Skeletal muscle satellite cell (primary cell): ENCODE data around the gene AKT1.

ENCODE experiments used
- H3K27me3 ChIP-seq: 2 replicates; pipeline ENCODE4 v1.7.0; 2013; ENCODE audit warnings: low read length; ENCODE audit not compliant: control insufficient read depth, insufficient read depth
- H3K36me3 ChIP-seq: 2 replicates; pipeline ENCODE4 v1.7.0; 2013; ENCODE audit warnings: mild to moderate bottlenecking, control low read depth, low read length; ENCODE audit not compliant: insufficient read depth
- H3K4me1 ChIP-seq: 2 replicates; pipeline ENCODE4 v1.7.0; 2013; ENCODE audit warnings: low read length; ENCODE audit not compliant: control insufficient read depth, insufficient read depth
- H3K4me2 ChIP-seq: 2 replicates; pipeline ENCODE4 v1.7.0; 2013; ENCODE audit warnings: mild to moderate bottlenecking, low read length
- H3K4me3 ChIP-seq: 2 replicates; pipeline ENCODE4 v1.7.0; 2013; ENCODE audit warnings: low read length
- H3K9ac ChIP-seq: 2 replicates; pipeline ENCODE4 v1.7.0; 2013; ENCODE audit warnings: mild to moderate bottlenecking, low read depth, low read length, moderate library complexity
- H3K9me3 ChIP-seq: replicated peaks from 2 replicates; pipeline ENCODE4 v1.7.0; 2013; ENCODE audit warnings: mild to moderate bottlenecking, control low read depth, low read length

The AKT1 gene

GRCh38 chr14:104795781-104796686, 486 bp upstream of the AKT1 start:
- no peaks in the 10 kb centered on the region for H3K27me3 ChIP-seq
- peaks cover 13% of the 10 kb centered on the region for H3K36me3 ChIP-seq
- no peaks in the 10 kb centered on the region for H3K9me3 ChIP-seq
- peak overlapping the region; percentile 88 for H3K4me2 ChIP-seq
- H3K9ac ChIP-seq = peak overlapping the region; percentile 74
- peak overlapping the region; percentile 84 for H3K4me3 ChIP-seq
- H3K4me1 ChIP-seq = peaks cover 51% of the 10 kb centered on the region

- peaks cover 45% of the 10 kb centered on the region for H3K4me1 ChIP-seq
- H3K4me3 ChIP-seq = peak overlapping the region; percentile 84
- H3K27me3 ChIP-seq = no peaks in the 10 kb centered on the region
- peaks cover 22% of the 10 kb centered on the region for H3K36me3 ChIP-seq
- no peaks in the 10 kb centered on the region for H3K9me3 ChIP-seq
- H3K9ac ChIP-seq = peak overlapping the region; percentile 93
- peak overlapping the region; percentile 86 for H3K4me2 ChIP-seq
Observed at GRCh38 chr14:104794631-104794992, 936 bp downstream of the AKT1 start.

GRCh38 chr14:104794099-104794498, 1.4 kb downstream of the AKT1 start:
- Histone ChIP-seq H3K4me3 (peak overlapping the region; percentile 84), H3K36me3 (peaks cover 27% of the 10 kb centered on the region), H3K27me3 (no peaks in the 10 kb centered on the region), H3K4me2 (peak overlapping the region; percentile 86), H3K9me3 (no peaks in the 10 kb centered on the region), H3K4me1 (peaks cover 45% of the 10 kb centered on the region), H3K9ac (peak overlapping the region; percentile 93)

- Histone ChIP-seq H3K27me3 (no peaks in the 10 kb centered on the region), H3K4me1 (peaks cover 45% of the 10 kb centered on the region), H3K9ac (peak overlapping the region; percentile 93), H3K9me3 (no peaks in the 10 kb centered on the region), H3K4me3 (peak overlapping the region; percentile 84), H3K4me2 (peak overlapping the region; percentile 86), H3K36me3 (peaks cover 29% of the 10 kb centered on the region)
Observed at GRCh38 chr14:104793703-104793959, 1.9 kb downstream of the AKT1 start.

GRCh38 chr14:104792945-104793702, 2.4 kb downstream of the AKT1 start:
- Histone ChIP-seq H3K36me3 (peaks cover 31% of the 10 kb centered on the region), H3K9me3 (no peaks in the 10 kb centered on the region), H3K27me3 (no peaks in the 10 kb centered on the region), H3K4me1 (peaks cover 45% of the 10 kb centered on the region), H3K9ac (peak overlapping the region; percentile 93), H3K4me2 (peak overlapping the region; percentile 86), H3K4me3 (peak overlapping the region; percentile 84)

GRCh38 chr14:104792101-104792884, 3.3 kb downstream of the AKT1 start:
- Histone ChIP-seq H3K9ac (peak overlapping the region; percentile 93), H3K4me3 (peak overlapping the region; percentile 29)

GRCh38 chr14:104791425-104791824, 4.1 kb downstream of the AKT1 start:
- Histone ChIP-seq H3K36me3 (peaks cover 46% of the 10 kb centered on the region), H3K4me3 (no peak overlapping the region), H3K4me2 (peak overlapping the region; percentile 86), H3K27me3 (no peaks in the 10 kb centered on the region), H3K4me1 (peaks cover 51% of the 10 kb centered on the region), H3K9ac (no peak overlapping the region), H3K9me3 (no peaks in the 10 kb centered on the region)

More at GRCh38 chr14:104792101-104792884, 3.3 kb downstream of the AKT1 start:
- peaks cover 43% of the 10 kb centered on the region for H3K4me1 ChIP-seq
- H3K36me3 ChIP-seq = peaks cover 39% of the 10 kb centered on the region
- no peaks in the 10 kb centered on the region for H3K9me3 ChIP-seq
- peak overlapping the region; percentile 86 for H3K4me2 ChIP-seq
- no peaks in the 10 kb centered on the region for H3K27me3 ChIP-seq

- Histone ChIP-seq H3K27me3 (no peaks in the 10 kb centered on the region), H3K4me2 (no peak overlapping the region), H3K36me3 (peaks cover 46% of the 10 kb centered on the region), H3K4me1 (peaks cover 50% of the 10 kb centered on the region), H3K9ac (no peak overlapping the region), H3K4me3 (no peak overlapping the region), H3K9me3 (no peaks in the 10 kb centered on the region)
Observed at GRCh38 chr14:104789752-104790743, 5.5 kb downstream of the AKT1 start.

- Histone ChIP-seq H3K4me1 (peaks cover 46% of the 10 kb centered on the region), H3K4me3 (no peak overlapping the region), H3K36me3 (peaks cover 46% of the 10 kb centered on the region), H3K9ac (no peak overlapping the region), H3K27me3 (no peaks in the 10 kb centered on the region), H3K4me2 (no peak overlapping the region), H3K9me3 (no peaks in the 10 kb centered on the region)
Observed at GRCh38 chr14:104788873-104789663, 6.5 kb downstream of the AKT1 start.
